Psoas muscle (tissue), 8 donors: ENCODE data around the gene LCN10. TPM values are rescaled to one million over a fixed set of nuclear protein-coding genes. Genes with fewer than 3 reads are reported as not detected.

ENCODE experiments used
- ATAC-seq, 4 donors: fragments of 200-7000 bp; cut with Tn5 transposase; one replicate each; pipeline ENCODE4 v1.9.1; 2020; ENCODE audit warnings: moderate library complexity in 3 of 4, mild to moderate bottlenecking in 2 of 4
- DNase-seq, 2 donors: peaks; one replicate each; pipeline ENCODE4 v3.0.0-alpha.2; 2020
- H3K27ac ChIP-seq: fragments of 200-600 bp; one replicate; pipeline ENCODE4 v1.8.0; 2022
- H3K27me3 ChIP-seq, 3 donors: fragments of 200-600 bp in 1 of 3; one replicate each; pipeline versions ENCODE4 v1.6.1 to v1.8.0; 2013 to 2022; ENCODE audit warnings: low read length in 2 of 3, mild to moderate bottlenecking in 2 of 3, moderate library complexity in 1 of 3; ENCODE audit not compliant: insufficient read depth in 3 of 3
- H3K36me3 ChIP-seq, 2 donors: fragments of 200-600 bp in 1 of 2; one replicate each; pipeline versions ENCODE4 v1.6.1 to v1.8.0; 2013 to 2022; ENCODE audit warnings: low read depth in 1 of 2, mild to moderate bottlenecking in 1 of 2, moderate library complexity in 1 of 2; ENCODE audit not compliant: insufficient read depth in 1 of 2
- H3K4me1 ChIP-seq: fragments of 200-600 bp; one replicate; pipeline ENCODE4 v1.8.0; 2022
- H3K4me3 ChIP-seq: fragments of 200-600 bp; one replicate; pipeline ENCODE4 v1.8.0; 2022; ENCODE audit warnings: mild to moderate bottlenecking
- H3K9me3 ChIP-seq: fragments of 200-600 bp; one replicate; pipeline ENCODE4 v1.8.0; 2022
- CTCF ChIP-seq: fragments of 200-600 bp; IDR thresholded peaks from one replicate; pipeline ENCODE4 v1.8.0; 2022; ENCODE audit warnings: antibody characterized with exemption
- WGBS, 3 donors: extraction: QIAGEN DNeasy Blood & Tissue Kit; methylation state at CpG; one replicate each; pipeline versions ENCODE4 v1.1.6 to v1.1.7; 2013; 5-methylcytosine and 5-hydroxymethylcytosine counted together
- intact Hi-C, 2 donors: fragments of 100-400 bp; cut with DNase I; formaldehyde crosslinking; loops; one replicate each; pipeline versions ENCODE4 v1.11.0 to v1.14.2; 2022
- polyA plus RNA-seq, 3 donors: library from polyadenylated mRNA; stranded (reverse); fragments of 200-250 nt; gene quantifications; one replicate each; pipeline ENCODE4 v1.2.3, GENCODE V29; 2013
- total RNA-seq, 4 donors: library from RNA; stranded (reverse); fragmentation: NEBNext Ultra II Directional in 2 of 4; extraction: Animal tissue kit (Norgen Biotek cat#: 25700) in 2 of 4; gene quantifications; one replicate each; pipeline versions ENCODE4 v1.2.1 to v1.2.4, GENCODE V29; 2021 to 2023
- donor health status: healthy with polysubstance abuse.
- donor health status: DM: no; HTN: no; CAD: no; lungs with moderate emphysema.
- donor health status: Bipolar disorder and iron deficiency.
- donor health status: healthy.
- donor health status: DM: yes; HTN: yes; CAD: no.
- donor health status: DM: no; HTN: no; CAD: no.
- donor health status: DM: no; HTN: no; CAD: no.
- donor health status: DM: yes; HTN: yes; CAD: no.

LCN10 gene
- total and polyA plus RNA-seq, 7 donors, result 3.0 to 4.9 (median 4.0) TPM; not detected in 1

GRCh38 chr9:136693490-136694162 is 49.1 kb downstream of the LCN10 start:
- intact Hi-C loops, result loop anchor here (5.0 kb wide), 3 partner anchors 46 to 206 kb away; no protein-coding TSS in a partner anchor
- Histone ChIP-seq H3K4me3 (no peak overlapping the region), H3K27me3 (peaks cover 0 to 7% (median 3%) of the 10 kb centered on the region in 3 donors), H3K36me3 (no peaks in the 10 kb centered on the region), H3K27ac (peak overlapping the region; percentile 30), H3K4me1 (peaks cover 35% of the 10 kb centered on the region), H3K9me3 (no peaks in the 10 kb centered on the region)
- TF ChIP-seq CTCF, result no peak
- DNase-seq (peak in 1 of 2 donors; percentile 59), ATAC-seq (peak; percentile 53 to 61 (median 54))
- 74 to 77% (median 74%) methylated on average over 15 of the region's 15 CpGs for WGBS, 3 donors

- no peak for TF ChIP-seq CTCF
Measured at GRCh38 chr9:136693135-136693489, 49.6 kb downstream of the LCN10 start.

GRCh38 chr9:136692185-136693134 is 50.3 kb downstream of the LCN10 start:
- Histone ChIP-seq H3K27me3 (peaks cover 0 to 7% (median 3%) of the 10 kb centered on the region in 3 donors), H3K27ac (no peak overlapping the region), H3K4me3 (no peak overlapping the region), H3K36me3 (no peaks in the 10 kb centered on the region), H3K4me1 (peaks cover 38% of the 10 kb centered on the region), H3K9me3 (no peaks in the 10 kb centered on the region)
- no peak for ATAC-seq
- no peak for DNase-seq
- TF ChIP-seq CTCF, result no peak
- 88 to 92% (median 90%) methylated on average over 46 of the region's 46 CpGs for WGBS, 3 donors
- intact Hi-C loops, result loop anchor here (5.0 kb wide), 3 partner anchors 45 to 205 kb away; no protein-coding TSS in a partner anchor

More at GRCh38 chr9:136693135-136693489, 49.6 kb downstream of the LCN10 start:
- Histone ChIP-seq H3K9me3 (no peaks in the 10 kb centered on the region), H3K27ac (no peak overlapping the region), H3K27me3 (peaks cover 0 to 7% (median 3%) of the 10 kb centered on the region in 3 donors), H3K4me1 (peaks cover 38% of the 10 kb centered on the region), H3K36me3 (no peaks in the 10 kb centered on the region), H3K4me3 (no peak overlapping the region)
- intact Hi-C loops, result loop anchor here (5.0 kb wide), 3 partner anchors 46 to 206 kb away; no protein-coding TSS in a partner anchor
- ATAC-seq (no peak), DNase-seq (no peak)
- 71 to 77% (median 76%) methylated on average over 14 of the region's 14 CpGs for WGBS, 3 donors

GRCh38 chr9:136691316-136692184 is 51.2 kb downstream of the LCN10 start:
- peak in 1 of 4 donors; percentile 12 for ATAC-seq
- no peak for DNase-seq
- no peaks in the 10 kb centered on the region for H3K9me3 ChIP-seq
- intact Hi-C loops, result loop anchor here (2.0 to 5.0 kb wide), 4 partner anchors 44 to 207 kb away; no protein-coding TSS in a partner anchor
- H3K36me3 ChIP-seq, result no peaks in the 10 kb centered on the region
- H3K27me3 ChIP-seq, result peaks cover 0 to 7% (median 0%) of the 10 kb centered on the region in 3 donors
- no peak for TF ChIP-seq CTCF
- peaks cover 38% of the 10 kb centered on the region for H3K4me1 ChIP-seq
- WGBS, 3 donors, result 69 to 79% (median 70%) methylated on average over 25 to 29 of the region's 29 CpGs
- H3K27ac ChIP-seq, result peak overlapping the region; percentile 93
- no peak overlapping the region for H3K4me3 ChIP-seq
